Measurements from ENCODE around the gene BOC. TPM values are rescaled to one million over a fixed set of nuclear protein-coding genes. Genes with fewer than 3 reads are reported as not detected.

The BOC gene
- total RNA-seq, 3 donors from 2014 or later, result 48.8 to 56.6 (median 55.1) TPM

GRCh38 chr3:113292933-113293332, 81.6 kb downstream of the BOC start:
- H3K27me3 ChIP-seq, result no peaks in the 10 kb centered on the region
- DNase-seq (ENCODE audit: low spot score in 2 of 2), result no peak
- H3K4me1 ChIP-seq, result no peaks in the 10 kb centered on the region
- H3K9me3 ChIP-seq, result no peaks in the 10 kb centered on the region
- TF ChIP-seq POLR2AphosphoS5 (IDR thresholded peaks at IDR 0.05) (no peak), CTCF (IDR thresholded peaks at IDR 0.05) (no peak), POLR2A (IDR thresholded peaks at IDR 0.05) (no peak)
- H3K27ac ChIP-seq, result no peak overlapping the region
- intact Hi-C loops (cut with DNase I; ENCODE audit: low total_unique reads), result no loop called here
- H3K36me3 ChIP-seq, result no peaks in the 10 kb centered on the region
- H3K4me3 ChIP-seq, result no peak overlapping the region

- intact Hi-C loops (cut with DNase I; ENCODE audit: low total_unique reads), result no loop called here
- no peak for DNase-seq (ENCODE audit: low spot score in 2 of 2)
- Histone ChIP-seq H3K27ac (no peak overlapping the region), H3K9me3 (no peaks in the 10 kb centered on the region), H3K4me3 (no peak overlapping the region), H3K4me1 (no peaks in the 10 kb centered on the region), H3K27me3 (no peaks in the 10 kb centered on the region), H3K36me3 (no peaks in the 10 kb centered on the region)
- TF ChIP-seq POLR2AphosphoS5 (IDR thresholded peaks at IDR 0.05) (no peak), CTCF (IDR thresholded peaks at IDR 0.05) (no peak), POLR2A (IDR thresholded peaks at IDR 0.05) (no peak)
These were observed 82.0 kb downstream of the BOC start for GRCh38 chr3:113293348-113293747.

GRCh38 chr3:113295463-113295862, 84.1 kb downstream of the BOC start:
- Histone ChIP-seq H3K9me3 (no peaks in the 10 kb centered on the region), H3K4me3 (no peak overlapping the region), H3K27me3 (no peaks in the 10 kb centered on the region), H3K36me3 (no peaks in the 10 kb centered on the region), H3K4me1 (no peaks in the 10 kb centered on the region), H3K27ac (no peak overlapping the region)
- no peak for DNase-seq (ENCODE audit: low spot score in 2 of 2)
- intact Hi-C loops (cut with DNase I; ENCODE audit: low total_unique reads), result no loop called here
- TF ChIP-seq POLR2AphosphoS5 (IDR thresholded peaks at IDR 0.05) (no peak), POLR2A (IDR thresholded peaks at IDR 0.05) (no peak), CTCF (IDR thresholded peaks at IDR 0.05) (no peak)

- TF ChIP-seq CTCF (IDR thresholded peaks at IDR 0.05) (no peak), POLR2A (IDR thresholded peaks at IDR 0.05) (no peak), POLR2AphosphoS5 (IDR thresholded peaks at IDR 0.05) (no peak)
- H3K4me3 ChIP-seq, result no peak overlapping the region
- H3K4me1 ChIP-seq, result no peaks in the 10 kb centered on the region
- intact Hi-C loops (cut with DNase I; ENCODE audit: low total_unique reads), result no loop called here
- no peak for DNase-seq (ENCODE audit: low spot score in 2 of 2)
- H3K27ac ChIP-seq, result no peak overlapping the region
- H3K27me3 ChIP-seq, result no peaks in the 10 kb centered on the region
- no peaks in the 10 kb centered on the region for H3K9me3 ChIP-seq
- no peaks in the 10 kb centered on the region for H3K36me3 ChIP-seq
These were observed 85.9 kb downstream of the BOC start for GRCh38 chr3:113297287-113297686.

GRCh38 chr3:113297841-113298240, 86.5 kb downstream of the BOC start:
- Histone ChIP-seq H3K27me3 (no peaks in the 10 kb centered on the region), H3K4me1 (no peaks in the 10 kb centered on the region), H3K4me3 (no peak overlapping the region), H3K27ac (no peak overlapping the region), H3K36me3 (no peaks in the 10 kb centered on the region), H3K9me3 (no peaks in the 10 kb centered on the region)
- intact Hi-C loops (cut with DNase I; ENCODE audit: low total_unique reads), result no loop called here
- no peak for TF ChIP-seq POLR2AphosphoS5 (IDR thresholded peaks at IDR 0.05)
- no peak for TF ChIP-seq POLR2A (IDR thresholded peaks at IDR 0.05)
- DNase-seq (ENCODE audit: low spot score in 2 of 2), result no peak

GRCh38 chr3:113300596-113300995, 89.2 kb downstream of the BOC start:
- Histone ChIP-seq H3K27ac (no peak overlapping the region), H3K4me3 (no peak overlapping the region), H3K27me3 (no peaks in the 10 kb centered on the region), H3K36me3 (peaks cover 9% of the 10 kb centered on the region), H3K9me3 (no peaks in the 10 kb centered on the region), H3K4me1 (no peaks in the 10 kb centered on the region)
- intact Hi-C loops (cut with DNase I; ENCODE audit: low total_unique reads), result no loop called here
- DNase-seq (ENCODE audit: low spot score in 2 of 2), result no peak
- no peak for TF ChIP-seq CTCF (IDR thresholded peaks at IDR 0.05)
- no peak for TF ChIP-seq POLR2A (IDR thresholded peaks at IDR 0.05)
- TF ChIP-seq POLR2AphosphoS5 (IDR thresholded peaks at IDR 0.05), result no peak

All from breast epithelium (tissue), 4 donors.